Stimulated activated CD4-positive, alpha-beta T cell treated with anti-CD3 and anti-CD28 coated beads, Interleukin-4, amount 100 ng/mL, for 4 hours (primary cell): ENCODE results near the gene MALL.
"Not testable (repeated sequence)": the region's sequence is repeated elsewhere in the genome, so short reads cannot be mapped to it uniquely, and the experiment has no call there.

Experiments used
- DNase-seq, 2 experiments: peaks; one replicate each; pipeline ENCODE4 v3.0.0-alpha.2; 2020

Gene MALL

DNA sequence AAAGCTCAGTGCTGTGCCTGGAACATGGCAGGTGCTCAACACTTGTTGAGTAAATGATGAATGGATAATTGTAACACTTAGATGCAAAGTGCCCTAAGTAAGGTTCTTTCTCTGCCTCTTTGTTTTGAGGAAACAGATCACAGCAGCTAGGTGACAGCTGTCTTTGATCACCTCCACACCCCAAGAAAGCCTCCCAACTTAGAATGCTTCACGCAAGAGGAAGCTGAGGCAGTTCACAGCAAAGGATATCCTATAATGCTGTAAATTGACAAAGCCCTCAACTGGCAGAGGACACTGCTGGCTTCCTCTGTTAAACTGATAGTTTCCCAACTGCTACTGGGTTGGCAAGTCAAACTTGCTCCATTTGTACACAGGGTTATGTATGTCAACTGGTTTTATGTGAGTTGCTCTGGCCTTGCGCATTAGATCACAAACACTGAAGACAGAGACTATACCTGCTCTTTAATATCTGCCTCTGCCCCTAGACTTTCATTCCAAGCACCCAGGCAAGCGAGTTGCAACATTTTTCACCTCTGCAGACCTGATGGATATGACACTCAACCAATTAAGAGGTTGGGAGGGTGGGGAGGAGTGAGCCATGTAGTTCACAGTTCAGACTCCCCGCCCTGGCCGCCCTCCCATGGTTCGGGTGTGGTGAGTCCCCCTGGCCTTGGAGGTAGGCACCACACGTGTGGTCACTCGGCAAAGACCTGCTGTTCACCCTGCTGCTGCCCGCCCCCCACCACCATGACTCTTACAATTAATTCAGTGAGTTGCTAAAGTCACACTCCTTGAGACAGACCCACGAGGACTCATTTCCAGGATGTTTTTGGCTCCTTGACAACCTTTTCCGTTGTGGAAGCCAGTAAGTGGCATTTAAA is 4.8 kb upstream of the MALL start:
- DNase-seq: no peak

DNA sequence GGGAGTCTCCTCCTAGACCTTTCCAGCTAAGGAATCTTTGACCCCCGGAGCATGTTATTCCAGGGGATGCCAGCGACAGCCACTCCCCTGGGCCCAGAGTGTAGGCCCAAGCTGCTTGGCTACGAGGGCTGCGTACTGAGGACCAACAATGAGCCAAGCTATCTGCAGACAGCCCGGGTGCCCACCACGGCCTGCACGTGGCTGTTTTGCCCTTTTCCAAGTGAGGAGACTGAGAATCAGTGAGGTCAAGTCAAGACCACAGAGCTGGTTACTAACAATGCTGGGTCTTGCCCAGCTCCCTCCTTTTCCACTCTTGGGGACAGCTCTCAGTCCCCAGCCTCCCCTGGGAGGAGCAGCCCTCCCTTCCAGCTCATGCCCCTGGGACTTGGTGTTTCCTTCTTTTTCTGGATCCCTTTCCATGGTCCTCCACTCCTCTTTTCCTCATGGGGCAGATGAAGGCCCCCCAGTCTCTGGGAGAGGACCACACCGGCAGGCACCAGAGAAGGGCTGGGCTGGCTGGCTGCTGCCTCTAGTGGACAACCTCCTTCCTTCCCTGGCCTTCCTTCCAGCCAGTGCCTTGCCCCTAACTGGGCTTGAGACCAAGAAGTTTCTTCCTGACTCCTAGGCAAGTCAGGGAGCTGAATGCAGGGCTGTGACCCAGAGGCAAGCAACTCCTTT is 550 bp upstream of the MALL start:
- no peak for DNase-seq

DNA sequence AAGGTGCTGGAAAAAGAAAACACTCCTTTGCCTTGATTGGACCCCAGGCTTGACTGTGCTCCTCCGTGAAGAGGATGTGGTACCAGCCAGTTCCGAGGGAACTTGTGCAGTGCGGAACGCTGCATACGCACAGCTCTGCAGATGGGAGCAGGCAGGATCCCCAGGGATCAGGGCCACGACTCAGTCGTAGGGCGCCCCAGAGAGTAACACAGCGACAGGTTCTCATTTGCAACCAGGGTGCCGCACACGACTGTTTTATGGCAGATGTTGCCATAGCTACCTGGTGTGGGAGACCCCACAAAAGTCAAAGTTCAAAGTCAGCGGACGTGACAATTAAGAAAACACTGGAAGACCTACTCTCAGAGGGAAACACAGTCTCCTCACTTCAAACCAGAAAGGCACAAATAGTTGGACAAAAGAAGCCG is 779 bp downstream of the MALL start:
- no peak for DNase-seq

DNA sequence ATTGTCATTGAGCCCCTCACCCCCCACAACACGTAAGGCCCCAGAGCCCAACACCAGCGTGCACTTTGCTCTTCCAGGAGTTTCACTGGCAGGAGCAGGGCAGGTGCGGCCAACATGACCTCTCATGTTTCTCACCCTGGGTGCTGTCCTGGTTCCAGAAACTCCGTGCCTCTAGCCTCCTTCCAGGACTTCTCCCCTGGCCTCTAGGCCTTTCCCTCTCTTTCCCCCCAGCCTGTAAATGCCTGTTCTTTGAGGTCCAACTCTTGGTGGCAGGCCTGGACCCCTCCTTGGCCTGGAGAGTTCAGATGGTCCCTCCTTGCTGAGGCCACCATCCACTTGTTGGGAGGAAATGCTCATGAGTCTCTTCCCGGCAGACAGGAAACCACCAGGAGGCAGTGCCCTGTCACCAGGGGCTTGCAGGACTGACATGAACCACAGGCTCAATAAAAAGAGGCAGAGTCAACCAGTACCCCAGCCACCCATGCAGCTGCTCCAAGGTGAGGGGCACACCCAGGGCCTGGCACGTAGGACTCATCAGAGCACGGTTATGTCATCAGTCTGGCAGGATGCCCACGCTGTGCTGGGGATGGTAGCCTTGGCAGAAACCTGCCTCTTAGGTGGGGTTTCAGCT is 1.5 kb downstream of the MALL start:
- DNase-seq: no peak

DNA sequence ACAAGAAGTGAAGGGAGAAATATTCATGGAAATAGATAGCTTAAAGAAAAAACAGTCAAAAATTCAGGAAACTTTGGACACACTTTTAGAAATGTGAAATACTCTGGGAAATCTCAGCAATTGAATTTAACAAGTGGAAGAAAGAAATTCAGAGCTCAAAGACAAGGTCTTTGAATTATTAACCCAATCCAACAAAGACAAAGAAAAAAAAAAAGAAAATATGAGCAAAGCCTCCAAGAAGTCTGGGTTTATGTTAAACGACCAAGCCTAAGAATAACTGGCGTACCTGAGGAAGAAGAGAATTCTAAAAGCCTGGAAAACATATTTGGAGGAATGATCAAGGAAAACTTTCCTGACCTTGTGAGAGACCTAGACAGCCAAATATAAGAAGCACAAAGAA is 7.3 kb downstream of the MALL start:
- DNase-seq: not testable (repeated sequence)

DNA sequence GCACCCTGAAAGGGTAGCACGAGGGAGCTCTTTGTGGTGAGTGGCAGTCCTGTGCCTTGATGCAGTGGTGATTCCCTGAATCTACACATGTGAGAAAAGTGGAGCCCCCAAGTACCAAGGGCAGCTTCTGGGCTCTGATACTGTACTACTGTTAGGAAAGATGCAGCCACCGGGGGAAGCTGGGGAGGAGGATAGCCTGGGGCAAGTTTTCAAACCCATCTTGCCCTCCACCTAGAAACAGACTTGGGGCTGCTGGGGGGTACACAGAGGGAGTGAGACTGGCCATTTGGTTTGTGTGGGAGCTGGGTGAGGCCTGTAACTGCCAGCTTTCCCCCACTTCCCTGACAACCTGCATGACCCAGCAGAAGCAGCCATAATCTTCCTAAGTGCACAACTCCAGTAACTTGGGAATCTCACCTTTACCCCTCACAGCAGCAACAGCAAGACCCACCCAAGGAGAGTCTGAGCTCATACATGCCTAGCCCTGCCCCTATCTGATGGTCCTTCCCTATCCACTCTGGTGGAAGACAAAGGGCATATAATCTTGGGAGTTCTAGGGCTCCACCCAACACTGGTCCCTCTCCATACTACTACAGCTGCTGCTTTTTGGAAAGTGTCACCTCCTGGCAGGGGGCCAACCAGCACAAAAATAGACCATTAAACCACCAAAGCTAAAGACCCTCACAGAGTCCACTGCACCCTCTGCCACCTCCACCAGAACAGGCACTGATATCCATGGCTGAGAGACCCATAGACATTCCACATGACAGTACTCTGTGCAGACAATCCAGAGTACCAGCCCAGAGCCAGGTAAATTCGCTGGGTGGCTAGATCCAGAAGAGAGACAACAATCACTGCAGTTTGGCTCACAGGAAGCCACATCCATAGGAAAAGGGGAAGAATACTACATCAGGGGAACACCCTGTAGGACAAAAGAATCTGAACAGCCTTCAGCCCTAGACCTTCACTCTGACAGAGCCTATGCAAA is 8.2 kb downstream of the MALL start:
- no peak for DNase-seq

DNA sequence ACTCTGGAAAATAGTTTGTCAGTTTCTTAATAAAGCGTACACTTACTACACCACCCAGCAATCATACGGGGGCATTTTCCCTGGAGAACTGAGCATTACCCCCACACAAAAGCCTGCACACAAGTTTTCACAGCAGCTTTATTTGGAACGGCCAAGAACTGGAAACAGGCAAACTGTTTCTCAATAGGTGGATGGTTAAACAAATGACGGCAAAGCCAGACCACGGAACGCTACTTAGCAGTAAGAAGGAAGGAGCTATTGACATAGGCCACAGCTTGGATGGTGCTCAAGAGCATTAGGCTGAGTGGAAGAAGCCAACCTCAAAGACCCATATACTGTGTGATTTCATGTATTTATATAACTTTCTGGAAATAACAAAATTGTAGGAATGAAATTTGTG is 9.0 kb downstream of the MALL start:
- no peak for DNase-seq

DNA sequence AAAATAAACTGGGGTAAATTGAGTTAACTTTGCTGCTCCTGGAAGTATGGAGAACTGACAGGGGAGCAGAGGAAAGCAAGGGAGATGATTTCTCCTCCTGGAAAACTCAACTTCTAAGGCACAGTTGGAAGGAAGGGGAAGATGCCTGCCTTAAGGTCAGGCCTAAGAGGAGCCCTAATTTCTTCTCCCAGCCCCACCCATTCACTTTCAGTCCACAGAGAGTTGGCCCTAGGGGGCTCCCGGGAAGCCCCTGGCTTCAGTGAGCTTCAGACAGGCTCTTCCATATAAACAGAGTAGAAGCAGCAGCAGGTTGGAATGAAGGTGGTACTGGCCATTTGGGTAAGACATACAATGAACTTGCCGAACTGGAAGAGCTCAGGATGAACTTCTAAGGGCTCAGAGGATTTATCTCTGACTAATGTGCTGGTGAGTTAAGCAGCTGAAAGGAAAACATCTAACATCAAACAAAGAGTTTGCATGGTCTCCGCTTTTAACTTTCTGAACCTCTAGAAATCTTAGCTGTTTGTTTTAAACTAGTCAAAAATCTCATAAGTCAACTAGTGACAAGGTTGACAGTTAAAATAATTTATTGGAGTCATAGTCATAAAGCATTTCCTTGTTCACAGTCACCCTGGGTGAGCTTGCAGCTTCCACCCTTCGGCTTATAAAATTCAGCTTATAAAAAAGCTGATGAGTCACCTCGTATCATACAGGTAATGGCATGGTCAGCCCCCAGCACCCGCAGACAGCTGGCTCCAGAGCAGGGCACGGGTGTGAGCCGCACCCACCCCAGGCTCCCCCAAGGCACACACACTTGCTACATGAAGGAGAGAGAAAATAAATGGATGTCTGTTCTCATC is 9.8 kb downstream of the MALL start:
- no peak for DNase-seq

DNA sequence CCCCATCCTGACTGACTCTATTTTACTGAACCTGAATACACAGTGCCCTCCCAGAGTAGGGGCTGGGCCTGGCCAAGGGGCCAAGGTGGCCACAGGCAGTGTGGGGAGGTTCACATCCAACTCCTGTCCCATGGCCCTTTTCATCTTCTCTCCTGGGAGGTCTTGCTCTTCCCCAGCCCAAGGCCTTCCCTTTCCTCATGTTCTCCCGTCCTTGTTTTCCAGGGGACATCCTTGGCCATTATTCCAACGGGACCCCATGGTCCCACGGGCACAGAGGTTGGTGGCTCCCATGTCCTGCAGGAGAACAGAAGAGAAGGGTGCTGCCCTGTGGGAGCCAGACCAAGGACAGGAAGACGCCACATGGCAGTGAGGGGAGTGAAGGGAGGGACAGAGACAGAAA is 10.4 kb downstream of the MALL start:
- DNase-seq: no peak

DNA sequence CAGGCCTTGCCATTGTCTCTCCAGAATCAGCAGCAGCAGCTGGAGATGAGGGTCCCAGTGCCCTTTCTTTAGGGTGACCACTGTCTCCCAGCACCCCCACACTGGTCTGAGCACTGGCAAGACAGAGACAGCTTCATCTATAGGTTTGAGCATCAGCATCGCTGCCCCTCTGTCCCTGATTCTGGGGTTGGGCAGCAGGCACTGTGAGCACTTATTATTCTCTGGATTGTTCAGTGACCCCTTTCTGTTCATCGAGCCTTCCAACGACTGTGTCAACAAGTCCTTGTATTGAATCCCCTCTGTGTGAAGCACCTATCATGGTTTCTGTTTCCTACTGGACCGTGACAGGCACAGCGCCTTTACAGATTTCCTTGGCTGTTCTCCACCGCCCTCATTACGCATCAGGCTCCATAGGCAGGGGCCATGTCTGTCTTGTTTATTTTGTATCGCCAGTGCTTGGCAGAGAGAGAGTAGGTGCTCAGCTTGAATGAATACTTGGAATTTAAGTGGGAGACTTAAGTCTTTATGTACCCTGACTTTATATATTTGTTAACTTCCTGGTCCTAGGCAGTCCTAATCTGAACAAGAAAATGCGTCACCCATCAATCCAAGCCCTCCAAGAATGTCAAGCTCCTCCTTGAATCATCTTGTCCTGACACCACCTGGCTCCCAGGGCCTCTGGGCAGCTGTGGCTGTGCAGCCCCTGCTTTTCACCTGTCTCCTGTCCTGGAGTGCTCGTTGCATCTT is 11.4 kb downstream of the MALL start:
- DNase-seq: no peak

DNA sequence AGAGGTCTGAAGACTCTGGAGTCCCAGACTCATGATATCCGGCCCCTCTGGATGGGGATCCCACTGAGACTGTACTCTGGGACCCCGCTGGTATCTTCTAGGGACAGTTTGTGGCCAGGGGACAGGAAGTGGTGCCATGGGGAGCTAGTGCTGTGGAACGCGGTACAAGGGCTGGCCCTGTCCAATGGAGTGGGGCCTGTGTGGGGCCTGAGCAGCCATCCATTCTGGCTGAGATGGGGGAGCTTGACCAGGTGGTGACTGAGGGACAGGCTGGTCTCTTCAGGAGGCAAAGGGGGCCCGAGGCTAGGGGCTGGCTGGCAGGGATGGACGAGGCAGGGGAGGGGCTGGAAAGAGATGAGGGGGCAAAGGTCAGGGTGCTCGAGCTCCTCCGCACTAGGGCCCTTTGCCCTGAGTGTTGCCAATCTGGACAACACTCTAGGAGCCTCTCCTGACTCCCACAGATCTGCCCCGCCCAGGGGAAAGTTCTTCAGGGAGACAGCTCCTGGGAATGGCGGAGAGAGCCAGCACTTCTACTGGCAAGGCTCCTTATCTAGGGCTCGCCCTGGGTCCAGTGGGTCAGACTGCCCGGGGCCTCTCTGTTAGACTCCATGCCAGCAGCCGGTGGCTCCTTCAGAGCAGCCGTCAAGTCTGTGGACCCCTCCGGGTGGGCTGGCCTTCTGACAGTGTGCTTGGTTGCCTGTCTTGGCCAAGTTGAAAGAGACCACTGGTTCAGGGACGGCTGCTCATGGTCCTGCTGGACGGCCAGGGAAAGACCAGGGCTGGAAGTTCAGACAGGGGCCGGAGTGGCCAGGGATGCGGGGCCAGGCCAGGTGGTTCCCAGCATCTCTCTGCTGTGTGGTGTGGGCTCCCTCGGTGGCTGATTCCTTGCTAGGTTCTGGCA is 12.3 kb downstream of the MALL start:
- no peak for DNase-seq

DNA sequence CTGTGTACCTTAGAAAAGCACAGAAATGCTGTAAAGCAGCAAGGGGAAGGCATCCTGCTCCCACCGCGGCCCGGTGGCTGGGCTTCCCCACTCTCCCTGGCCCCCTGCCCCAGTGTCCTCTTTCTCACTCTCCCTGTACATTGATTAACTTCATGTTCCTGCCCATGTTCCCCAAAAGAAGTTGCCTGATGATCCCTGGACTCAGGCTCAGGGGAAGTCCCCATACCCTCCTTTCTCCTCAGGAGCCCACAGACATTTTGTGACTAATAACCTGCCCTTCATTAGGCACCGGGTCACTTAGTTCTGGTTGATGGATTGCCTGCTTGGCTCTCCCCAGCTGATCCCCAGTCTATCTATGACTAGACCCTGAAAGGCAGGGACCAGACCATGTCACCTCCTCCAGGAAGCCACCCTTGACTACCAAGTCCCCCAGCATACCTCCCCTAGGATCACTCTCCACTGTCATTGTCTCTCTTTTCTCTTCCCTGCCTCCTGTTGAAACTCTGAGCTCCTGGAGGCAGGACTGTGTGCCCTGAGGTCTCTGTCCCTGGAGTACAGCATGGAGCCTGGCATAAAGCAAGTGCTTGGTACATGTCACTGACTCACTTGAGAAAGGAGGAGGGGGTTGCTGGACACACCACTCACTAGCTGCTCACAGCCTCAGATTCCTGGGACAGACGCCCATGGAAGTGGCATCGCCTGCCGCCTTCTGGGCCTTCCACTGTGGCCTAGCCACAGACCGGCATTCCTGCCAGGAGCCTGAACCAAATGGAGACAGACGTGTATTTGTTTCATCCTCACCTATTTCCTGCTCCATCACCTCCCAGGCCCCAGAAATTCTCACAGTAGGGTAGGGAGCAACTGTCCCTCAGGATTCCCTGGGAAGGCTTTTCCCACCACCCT is 13.5 kb downstream of the MALL start:
- DNase-seq: no peak

DNA sequence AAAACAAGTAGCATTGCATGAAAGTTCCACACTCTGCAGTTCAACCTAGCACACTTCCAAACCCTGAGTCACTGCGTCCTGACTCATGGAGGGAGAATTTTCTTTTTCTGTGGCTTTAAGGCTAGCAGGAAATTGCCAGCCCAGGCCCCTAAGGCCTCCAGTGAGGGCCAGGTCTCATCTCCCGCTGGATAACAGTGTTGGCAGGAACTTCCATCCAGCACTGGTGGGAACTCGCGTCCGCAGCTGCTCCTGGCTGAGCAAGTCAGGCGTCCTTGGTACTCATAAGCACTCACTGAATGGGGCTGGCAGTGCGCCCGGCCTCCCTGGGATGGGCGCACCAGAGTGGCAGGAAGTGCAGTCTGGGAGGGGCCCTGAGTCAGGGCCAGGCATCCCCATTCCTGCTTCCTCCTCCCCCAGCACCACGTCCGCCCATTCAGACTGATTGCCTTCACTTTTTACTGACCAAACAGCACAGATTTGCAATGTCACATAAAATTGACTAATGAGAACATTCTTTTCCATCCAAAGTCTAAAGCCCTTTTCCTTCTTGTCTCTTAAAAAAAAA is 14.3 kb downstream of the MALL start:
- DNase-seq: no peak

DNA sequence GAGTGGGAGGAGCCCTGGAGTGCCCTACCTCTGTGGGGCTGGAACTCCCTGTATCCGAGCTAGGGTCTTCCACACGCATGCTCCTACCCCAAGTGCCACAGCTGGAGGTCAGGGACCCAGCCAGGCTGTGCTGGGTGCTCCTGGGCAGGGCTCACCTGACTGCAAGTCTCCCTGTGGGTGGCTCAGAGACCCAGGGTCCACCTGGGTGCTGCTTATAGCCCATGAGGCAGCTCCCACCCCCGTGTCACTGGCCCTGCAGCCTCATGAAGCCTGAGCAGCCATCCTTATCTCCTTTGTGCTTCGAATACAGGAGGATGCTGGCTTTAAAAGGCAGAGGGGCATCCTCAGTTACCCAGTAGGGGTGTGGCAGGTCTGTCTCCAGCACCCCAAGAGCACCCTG is 14.7 kb downstream of the MALL start:
- DNase-seq: not testable (repeated sequence)

DNA sequence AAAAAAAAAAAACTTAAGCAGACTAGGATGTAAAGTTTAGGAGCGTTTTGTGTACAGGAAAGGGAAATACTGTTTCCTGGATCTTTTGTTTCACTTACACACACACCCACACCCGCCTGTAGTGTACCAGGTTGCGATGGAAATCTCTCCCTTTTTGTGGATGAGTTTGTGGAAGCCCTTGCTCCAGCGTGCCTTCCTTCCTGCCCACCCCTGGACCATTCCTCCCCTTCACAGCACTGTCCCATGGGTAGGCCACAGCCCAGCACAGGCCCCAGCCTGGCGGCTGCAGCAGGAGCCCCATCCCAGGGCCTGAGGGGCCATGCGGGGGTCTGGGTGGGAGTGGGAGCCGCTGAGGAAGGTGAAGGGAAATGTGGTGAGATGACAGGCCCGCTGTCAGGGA is 15.1 kb downstream of the MALL start:
- DNase-seq: no peak

DNA sequence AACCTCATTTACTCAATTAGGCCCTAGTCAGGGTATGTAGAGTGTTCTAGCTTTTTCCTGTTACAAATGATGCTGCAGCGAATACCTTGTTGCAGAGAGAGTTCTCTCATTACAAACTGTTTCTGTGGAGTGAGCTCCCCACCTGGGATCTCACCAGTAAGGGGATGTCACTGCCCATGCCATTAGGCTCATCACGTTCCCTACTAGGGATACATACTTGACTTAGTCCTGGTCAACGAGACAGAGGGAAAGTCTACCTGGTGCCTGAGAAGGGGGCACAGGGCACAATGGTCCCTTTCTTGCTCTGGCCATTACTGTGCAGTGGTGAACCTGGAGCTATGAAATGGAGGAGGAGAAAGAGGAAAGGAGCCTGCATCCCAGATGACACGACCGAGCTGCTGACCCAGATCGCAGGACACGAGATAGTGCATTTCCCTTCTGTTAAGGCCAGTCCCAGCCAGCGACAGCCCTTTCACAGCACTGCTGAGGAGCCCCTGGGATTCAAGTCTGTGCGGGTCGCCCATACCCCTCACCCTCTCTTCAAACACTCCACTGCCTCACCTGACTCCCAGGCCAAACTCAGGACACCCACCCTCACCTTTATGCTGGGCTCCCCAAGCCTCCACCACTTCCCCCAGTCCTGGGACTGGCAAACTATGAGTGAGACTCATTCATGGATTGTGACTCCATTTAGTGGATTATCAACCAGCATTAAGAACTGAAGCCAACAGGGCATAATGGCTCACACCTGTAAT is 16.0 kb downstream of the MALL start:
- no peak for DNase-seq

DNA sequence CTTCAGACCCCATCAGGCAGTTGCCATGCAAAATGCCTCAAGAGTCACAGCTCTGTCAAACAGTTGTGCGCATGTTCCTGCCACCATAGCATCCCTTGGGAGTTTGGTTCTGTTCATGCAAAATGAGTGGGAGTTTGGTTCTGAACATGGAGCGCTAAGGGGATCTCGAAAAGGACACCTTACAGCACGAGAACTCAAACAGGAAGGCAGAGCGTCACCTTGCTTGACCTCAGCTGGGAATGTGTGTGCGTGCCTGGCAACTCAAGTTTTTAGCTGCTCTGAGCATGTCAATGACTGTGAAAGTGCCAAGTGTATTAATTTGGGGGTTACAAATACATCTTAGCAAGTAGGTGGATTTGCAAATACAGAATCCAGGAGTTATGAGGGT is 16.6 kb downstream of the MALL start:
- DNase-seq: no peak
